Endometrial microvascular endothelial cells (primary cell): ENCODE data around the gene EIF5A2. TPM values are rescaled to one million over a fixed set of nuclear protein-coding genes. Genes with fewer than 3 reads are reported as not detected.
"Not testable (repeated sequence)": the region's sequence is repeated elsewhere in the genome, so short reads cannot be mapped to it uniquely, and the experiment has no call there.

Experiments
- in situ Hi-C: cut with HindIII; loops from 2 replicates; pipeline ENCODE4 v1.10.0; 2017; ENCODE audit warnings: low sequenced_read_pairs, low pct_unique_long_range_greater_than_20kb; ENCODE audit errors: inconsistent ontology term
- total RNA-seq: library from RNA; depleted of rRNA; stranded (reverse); fragments of >200 nt; gene quantifications from one replicate; pipeline ENCODE4 v1.2.3, GENCODE V29; 2015; ENCODE audit errors: inconsistent ontology term

The EIF5A2 gene
- total RNA-seq: 4.9 TPM

- in situ Hi-C loops: no loop called here
These were observed at the start of gene EIF5A2 for GRCh38 chr3:170908235-170909116. EIF5A2 (minus strand) TSS chr3:170908637; CDS start chr3:170907806, 831 bp downstream.

GRCh38 chr3:170956647-170957046 lies 48.2 kb upstream of the EIF5A2 start:
- in situ Hi-C loops: no loop called here

DNA sequence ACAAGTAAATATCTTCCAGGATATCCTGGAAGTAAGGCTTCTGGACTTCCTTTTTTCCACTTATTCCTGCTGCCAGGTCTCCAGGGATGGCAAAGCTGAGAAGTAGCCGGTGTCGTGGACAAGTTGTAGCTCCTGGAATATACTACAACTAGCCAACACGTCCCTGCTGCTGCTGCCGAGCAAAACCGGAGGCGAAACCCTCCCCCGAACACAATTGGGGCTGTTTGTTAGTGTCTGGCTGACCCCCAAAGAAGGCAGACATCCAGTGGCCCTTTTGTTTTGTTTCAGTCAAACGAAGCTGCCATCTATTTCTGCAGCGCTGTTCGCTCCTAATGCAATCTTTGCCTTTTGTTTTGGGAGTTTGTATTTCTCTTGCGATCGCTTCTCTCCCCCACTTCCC lies 45.3 kb upstream of the EIF5A2 start:
- in situ Hi-C loops: no loop called here

DNA sequence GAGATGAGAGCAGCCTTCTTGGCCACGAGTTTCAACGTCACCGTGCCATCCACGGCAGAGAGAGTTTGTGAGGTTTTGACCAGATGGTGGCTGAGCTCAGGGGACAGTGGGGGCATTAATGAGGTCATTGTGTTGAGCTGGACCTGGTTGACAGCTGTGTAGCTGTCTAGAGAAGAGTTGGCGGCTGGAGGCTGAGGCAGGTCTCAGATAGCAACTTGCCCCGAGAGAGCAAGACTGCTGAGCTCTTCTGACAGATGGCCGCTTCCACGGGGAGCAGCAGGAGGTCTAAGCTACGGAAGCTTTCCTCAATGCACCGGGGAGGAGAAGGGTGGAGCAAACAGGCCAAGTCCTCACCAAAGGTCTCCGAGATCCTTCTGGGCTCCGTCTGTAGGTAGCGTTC lies 44.8 kb upstream of the EIF5A2 start:
- in situ Hi-C loops: no loop called here

GRCh38 chr3:170949211-170949610 lies 40.8 kb upstream of the EIF5A2 start:
- in situ Hi-C loops: no loop called here

DNA sequence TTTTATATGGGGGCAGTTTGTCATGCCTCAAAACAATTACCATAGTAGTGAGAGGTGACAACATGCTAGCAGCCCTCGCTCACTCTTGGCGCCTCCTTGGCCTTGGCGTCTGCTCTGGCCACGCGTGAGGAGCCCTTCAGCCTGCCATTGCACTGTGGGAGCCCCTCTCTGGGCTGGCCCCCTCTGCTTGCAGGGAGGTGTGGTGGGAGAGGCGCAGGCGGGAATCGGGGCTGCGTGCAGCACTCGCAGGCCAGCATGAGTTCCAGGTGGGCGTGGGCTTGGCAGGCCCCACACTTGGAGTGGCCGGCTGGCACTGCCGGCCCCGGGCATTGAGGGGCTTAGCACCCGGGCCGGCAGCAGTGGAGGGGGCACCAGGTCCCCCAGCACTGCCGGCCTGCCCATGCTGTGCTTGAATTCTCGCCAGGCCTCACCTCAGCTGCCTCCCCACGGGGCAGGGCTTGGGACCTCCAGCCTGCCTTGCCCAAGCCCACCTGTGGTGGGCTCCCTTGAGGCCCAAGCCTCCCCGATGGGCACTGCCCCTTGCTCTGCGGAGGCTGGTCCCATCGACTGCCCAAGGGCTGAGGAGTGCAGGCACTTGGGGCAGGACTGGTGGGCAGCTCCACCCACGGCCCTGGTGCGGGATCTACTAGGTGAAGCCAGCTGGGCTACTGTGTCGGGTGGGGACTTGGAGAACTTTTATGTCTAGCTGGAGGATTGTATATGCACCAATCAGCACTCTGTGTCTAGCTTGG lies 38.8 kb upstream of the EIF5A2 start:
- in situ Hi-C loops: no loop called here

GRCh38 chr3:170942011-170942410 lies 33.6 kb upstream of the EIF5A2 start:
- in situ Hi-C loops: no loop called here

DNA sequence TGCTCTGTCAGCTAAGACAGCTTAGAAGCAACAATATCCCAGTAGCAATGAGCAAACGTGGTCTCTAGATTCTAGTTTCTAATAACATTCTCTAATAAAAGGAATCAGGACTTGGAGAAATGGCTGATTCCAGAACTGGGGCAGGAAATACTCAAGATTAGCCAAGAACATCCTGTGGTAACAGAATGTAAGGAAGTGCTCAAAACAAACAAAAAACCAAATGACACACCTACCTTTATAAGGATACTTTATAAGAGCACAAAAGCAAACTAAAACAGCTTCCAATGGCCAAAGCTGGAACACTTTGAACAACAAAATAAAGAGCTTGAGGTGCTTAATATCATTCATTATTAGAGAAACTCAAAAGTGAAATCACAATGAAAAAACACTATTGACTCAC lies 33.1 kb upstream of the EIF5A2 start:
- in situ Hi-C loops: no loop called here

DNA sequence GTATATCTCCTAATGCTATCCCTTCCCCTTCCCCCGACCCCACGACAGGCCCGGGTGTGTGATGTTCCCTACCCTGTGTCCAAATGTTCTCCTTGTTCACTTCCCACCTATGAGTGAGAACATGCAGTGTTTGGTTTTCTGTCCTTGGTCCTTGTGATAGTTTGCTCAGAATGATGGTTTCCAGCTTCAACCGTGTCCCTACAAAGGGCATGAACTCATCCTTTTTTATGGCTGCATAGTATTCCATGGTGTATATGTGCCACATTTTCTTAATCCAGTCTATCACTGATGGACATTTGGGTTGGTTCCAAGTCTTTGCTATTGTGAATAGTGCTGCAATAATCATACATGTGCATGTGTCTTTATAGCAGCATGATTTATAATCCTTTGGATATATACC lies 24.6 kb upstream of the EIF5A2 start:
- in situ Hi-C loops: not testable (repeated sequence)

- in situ Hi-C loops: not testable (repeated sequence)
These were observed 15.1 kb upstream of the EIF5A2 start for GRCh38 chr3:170923553-170923952.

DNA sequence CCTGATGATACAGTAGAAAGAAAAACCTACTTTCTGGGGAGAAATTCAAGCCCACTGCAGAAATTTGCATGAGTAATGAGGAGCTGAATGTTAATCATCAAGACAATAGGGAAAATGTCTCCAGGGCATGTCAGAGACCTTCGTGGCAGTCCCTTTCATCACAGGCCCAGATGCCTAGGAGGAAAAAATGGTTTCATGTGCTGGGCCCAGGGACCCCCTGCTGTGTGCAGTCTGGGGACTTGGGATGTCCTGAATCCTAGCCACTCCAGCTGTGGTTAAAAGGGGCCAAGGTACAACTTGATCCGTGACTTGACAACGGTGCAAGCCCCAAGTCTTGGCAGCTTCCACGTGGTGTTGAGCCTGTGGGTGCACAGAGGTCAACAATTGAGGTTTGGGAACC lies 10.3 kb upstream of the EIF5A2 start:
- in situ Hi-C loops: no loop called here

GRCh38 chr3:170914690-170915089 lies 6.3 kb upstream of the EIF5A2 start:
- in situ Hi-C loops: no loop called here

- in situ Hi-C loops: no loop called here
These were observed 5.8 kb upstream of the EIF5A2 start for GRCh38 chr3:170914212-170914611.

DNA sequence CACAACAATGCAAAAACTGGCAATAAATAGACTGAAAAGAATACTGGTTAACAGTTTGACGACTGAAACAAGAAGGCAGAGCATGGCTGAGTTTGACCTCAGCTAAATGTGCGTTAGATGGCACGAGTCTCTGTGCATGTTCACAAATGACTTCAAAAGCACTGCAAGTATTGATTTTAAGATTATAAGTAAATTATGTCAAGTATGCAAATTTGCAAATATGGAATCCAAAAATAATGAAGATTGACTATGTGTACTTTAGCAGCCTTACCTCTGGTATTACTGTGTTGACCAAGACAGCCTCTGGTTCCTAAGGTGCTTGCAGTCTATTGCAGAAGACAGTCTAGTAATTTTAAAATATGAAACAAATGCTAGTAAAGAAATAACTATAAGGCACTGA lies 2.6 kb upstream of the EIF5A2 start:
- in situ Hi-C loops: no loop called here

GRCh38 chr3:170910542-170910941 lies 2.1 kb upstream of the EIF5A2 start:
- in situ Hi-C loops: no loop called here

DNA sequence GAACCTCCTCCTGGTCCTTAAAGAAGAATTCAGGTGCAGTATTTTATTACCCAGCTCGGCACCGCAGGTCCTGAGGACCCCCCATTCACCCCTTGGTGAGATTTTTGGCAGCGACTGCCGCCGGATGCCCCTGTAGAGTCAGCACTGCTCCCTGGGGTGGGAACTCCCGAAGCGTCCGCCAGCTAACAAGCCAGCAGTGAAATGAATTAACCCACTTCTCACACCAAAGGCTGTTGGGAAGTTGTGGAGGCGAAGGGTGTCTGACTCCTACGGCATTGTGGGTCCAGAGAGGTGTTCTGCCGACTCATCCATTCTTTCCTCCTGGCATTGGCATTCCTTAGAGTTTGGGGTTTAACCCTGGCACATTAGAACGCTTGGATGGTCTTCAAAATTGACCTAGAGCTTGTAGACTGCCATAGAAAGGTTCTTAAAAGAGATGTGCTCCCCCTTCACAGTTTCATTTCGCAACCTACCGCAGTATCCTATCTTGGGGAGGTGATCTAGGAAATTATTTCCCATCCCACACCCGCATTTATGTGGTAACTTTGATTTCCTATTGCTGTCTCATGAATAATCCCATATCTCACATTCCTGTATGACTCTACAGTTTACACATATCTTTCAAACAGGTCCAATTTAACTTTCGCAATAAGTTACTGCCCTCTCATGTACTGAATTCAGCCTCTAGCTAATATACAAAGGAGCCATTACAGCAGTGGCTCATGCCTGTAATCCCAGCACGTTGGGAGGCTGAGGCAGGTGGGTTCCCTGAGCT lies 879 bp upstream of the EIF5A2 start:
- in situ Hi-C loops: no loop called here

- in situ Hi-C loops: no loop called here
These were observed 701 bp downstream of the EIF5A2 start for GRCh38 chr3:170907637-170908234.

DNA sequence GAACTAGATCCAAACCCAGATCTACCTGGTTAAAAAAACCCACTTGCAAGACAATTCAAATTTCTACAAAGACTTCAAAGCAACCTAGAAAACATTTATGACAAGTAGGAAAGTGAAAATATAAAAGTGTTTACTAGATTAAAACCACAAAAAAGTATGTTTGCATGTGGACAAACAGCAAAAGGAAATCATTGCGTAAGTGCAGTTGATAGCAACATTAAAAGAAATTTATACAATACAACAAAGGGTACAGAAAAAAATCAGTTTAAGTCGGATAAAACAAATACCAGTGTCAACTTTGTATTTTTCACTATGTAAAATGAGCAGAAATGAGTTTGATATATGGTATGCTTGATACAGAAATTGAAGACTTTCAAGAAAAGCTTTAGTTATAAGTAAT lies 2.6 kb downstream of the EIF5A2 start:
- in situ Hi-C loops: no loop called here

DNA sequence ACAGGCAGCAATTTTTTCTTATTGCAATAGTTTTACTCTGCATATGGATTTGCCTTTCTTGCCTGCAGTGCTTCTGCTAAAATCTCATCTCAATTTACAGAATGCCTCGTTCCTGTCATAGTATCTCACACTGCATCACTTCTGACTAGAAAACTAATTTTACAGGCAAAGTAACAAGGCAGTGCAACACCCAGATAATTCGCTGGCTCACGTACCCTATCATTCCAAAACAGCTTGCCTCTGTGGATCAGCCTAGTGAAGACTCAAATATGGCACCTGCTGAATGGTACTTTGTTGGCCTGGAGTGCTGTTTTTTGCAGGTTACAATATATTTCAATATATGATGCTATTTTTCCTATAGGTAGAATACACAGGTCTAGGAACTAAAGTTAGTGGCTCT lies 5.3 kb downstream of the EIF5A2 start:
- in situ Hi-C loops: no loop called here
